Measurements from ENCODE around the gene CFAP61.

Gene CFAP61

DNA sequence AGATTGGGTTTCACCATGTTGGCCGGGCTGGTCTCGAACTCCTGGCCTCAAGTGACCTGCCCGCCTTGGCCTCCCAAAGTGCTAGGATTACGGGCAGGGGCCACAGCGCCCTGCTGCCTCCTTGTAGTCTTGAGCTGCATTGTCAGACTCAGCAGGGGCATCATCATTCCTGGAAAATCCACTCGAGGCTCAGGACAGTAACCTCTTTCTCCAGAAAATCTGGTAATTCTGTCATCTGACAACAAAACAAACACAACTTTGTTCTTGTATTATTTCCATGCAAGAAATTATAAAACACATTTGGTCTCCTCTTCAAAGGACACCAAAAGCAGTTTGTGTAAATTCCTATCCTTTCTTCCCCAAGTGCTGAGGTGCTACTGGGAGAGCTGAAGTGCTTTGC lies 178.4 kb downstream of the CFAP61 start:
- no peaks in the 10 kb centered on the region for H3K79me2 ChIP-seq (ENCODE audit: insufficient read depth, low read depth)
- no peak overlapping the region for H2AFZ ChIP-seq (ENCODE audit: low read depth)
- TF ChIP-seq CTCF (conservative IDR thresholded peaks at IDR 0.05; ENCODE audit: low read depth, low read length): no peak
- no peaks in the 10 kb centered on the region for H3K36me3 ChIP-seq (ENCODE audit: insufficient read depth)
- H3K27ac ChIP-seq: peak overlapping the region; percentile 90; the same call in 1 of the 2 replicates
- peaks cover 62% of the 10 kb centered on the region for H3K4me1 ChIP-seq (ENCODE audit: low read depth, poor library complexity, severe bottlenecking)
- no peaks in the 10 kb centered on the region for H4K20me1 ChIP-seq (ENCODE audit: insufficient read depth)
- no peaks in the 10 kb centered on the region for H3K27me3 ChIP-seq (ENCODE audit: insufficient read depth, low read depth)
- peak overlapping the region; percentile 58; the same call in 1 of the 2 replicates for H3K4me2 ChIP-seq
- no peak overlapping the region for H3K9ac ChIP-seq
- no peak overlapping the region for H3K4me3 ChIP-seq (IDR thresholded peaks at IDR 0.05; ENCODE audit: insufficient read depth, low read depth, low read length)

DNA sequence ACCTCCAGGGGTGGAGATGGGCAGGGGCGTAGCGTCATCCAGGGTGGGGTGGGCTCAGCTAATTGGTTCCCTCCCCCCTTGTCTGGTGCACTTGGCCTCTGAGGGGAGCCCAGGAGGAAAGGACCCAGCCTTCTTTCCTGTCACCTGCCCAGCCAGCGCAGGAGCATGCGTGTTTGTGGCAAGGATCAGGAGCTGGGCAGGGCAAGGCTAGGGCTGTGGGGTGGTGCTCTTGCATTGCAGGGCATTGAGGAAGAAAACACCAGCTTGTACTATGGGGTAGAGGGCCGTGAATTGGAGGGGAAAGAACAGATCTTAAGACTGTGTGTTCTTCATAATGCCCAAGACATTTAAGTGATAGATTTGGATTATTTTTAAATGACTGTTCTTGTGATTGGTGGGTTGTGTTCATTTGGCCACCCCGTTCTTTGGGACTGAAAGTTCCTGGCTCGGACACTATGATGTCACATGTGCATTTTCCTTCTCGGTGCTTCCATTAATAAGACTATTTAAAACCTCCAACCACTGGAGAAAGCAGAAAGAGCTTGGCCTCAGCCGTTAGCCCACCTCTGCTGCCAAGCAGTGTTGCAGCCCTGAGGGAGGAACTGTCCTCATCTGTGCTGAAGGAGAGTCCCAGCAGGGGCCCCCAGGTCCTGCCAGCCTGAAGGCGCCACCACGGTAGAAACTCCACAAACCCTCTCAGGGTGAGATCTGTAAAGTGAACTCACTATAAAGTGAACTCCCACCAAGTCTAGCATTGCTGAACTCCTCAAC lies 179.4 kb downstream of the CFAP61 start:
- Histone ChIP-seq H2AFZ (ENCODE audit: low read depth) (peak overlapping the region; percentile 36), H3K27me3 (ENCODE audit: insufficient read depth, low read depth) (no peaks in the 10 kb centered on the region), H3K9ac (peak overlapping the region; percentile 44; the same call in 1 of the 2 replicates), H3K36me3 (ENCODE audit: insufficient read depth) (no peaks in the 10 kb centered on the region), H3K27ac (peak overlapping the region; percentile 90), H3K4me2 (peak overlapping the region; percentile 58), H3K4me3 (IDR thresholded peaks at IDR 0.05; ENCODE audit: insufficient read depth, low read depth, low read length) (no peak overlapping the region), H3K79me2 (ENCODE audit: insufficient read depth, low read depth) (no peaks in the 10 kb centered on the region), H4K20me1 (ENCODE audit: insufficient read depth) (no peaks in the 10 kb centered on the region), H3K4me1 (ENCODE audit: low read depth, poor library complexity, severe bottlenecking) (peaks cover 62% of the 10 kb centered on the region)
- no peak for TF ChIP-seq CTCF (conservative IDR thresholded peaks at IDR 0.05; ENCODE audit: low read depth, low read length)

- Histone ChIP-seq H4K20me1 (ENCODE audit: insufficient read depth) (no peaks in the 10 kb centered on the region), H2AFZ (ENCODE audit: low read depth) (peak overlapping the region; percentile 10; the same call in 1 of the 2 replicates), H3K4me1 (ENCODE audit: low read depth, poor library complexity, severe bottlenecking) (peaks cover 62% of the 10 kb centered on the region), H3K36me3 (ENCODE audit: insufficient read depth) (no peaks in the 10 kb centered on the region), H3K27me3 (ENCODE audit: insufficient read depth, low read depth) (no peaks in the 10 kb centered on the region), H3K4me3 (IDR thresholded peaks at IDR 0.05; ENCODE audit: insufficient read depth, low read depth, low read length) (no peak overlapping the region), H3K9ac (peak overlapping the region; percentile 44; the same call in 1 of the 2 replicates), H3K4me2 (peak overlapping the region; percentile 76), H3K27ac (peak overlapping the region; percentile 90), H3K79me2 (ENCODE audit: insufficient read depth, low read depth) (no peaks in the 10 kb centered on the region)
- no peak for TF ChIP-seq CTCF (conservative IDR thresholded peaks at IDR 0.05; ENCODE audit: low read depth, low read length)
These were observed 180.7 kb downstream of the CFAP61 start for GRCh38 chr20:20233041-20233514.

GRCh38 chr20:20235681-20236080 lies 183.3 kb downstream of the CFAP61 start:
- Histone ChIP-seq H3K36me3 (ENCODE audit: insufficient read depth) (no peaks in the 10 kb centered on the region), H3K4me1 (ENCODE audit: low read depth, poor library complexity, severe bottlenecking) (peaks cover 45% of the 10 kb centered on the region), H3K79me2 (ENCODE audit: insufficient read depth, low read depth) (no peaks in the 10 kb centered on the region), H3K27ac (no peak overlapping the region), H3K27me3 (ENCODE audit: insufficient read depth, low read depth) (no peaks in the 10 kb centered on the region), H3K9ac (no peak overlapping the region), H3K4me3 (IDR thresholded peaks at IDR 0.05; ENCODE audit: insufficient read depth, low read depth, low read length) (no peak overlapping the region), H3K4me2 (no peak overlapping the region), H4K20me1 (ENCODE audit: insufficient read depth) (no peaks in the 10 kb centered on the region), H2AFZ (ENCODE audit: low read depth) (no peak overlapping the region)
- no peak for TF ChIP-seq CTCF (conservative IDR thresholded peaks at IDR 0.05; ENCODE audit: low read depth, low read length)

Data from KMS-11 (cell line).